ENCODE data around the gene DNAJC30. TPM values are rescaled to one million over a fixed set of nuclear protein-coding genes. Genes with fewer than 3 reads are reported as not detected.
"Not testable (repeated sequence)": the region's sequence is repeated elsewhere in the genome, so short reads cannot be mapped to it uniquely, and the experiment has no call there.

The DNAJC30 gene
- total RNA-seq, 2 experiments from 2014 or later, result 14.0 to 14.4 TPM

- peaks cover 3% of the 10 kb centered on the region for H3K36me3 ChIP-seq (ENCODE audit: insufficient read depth, low read length)
- CTCF ChIA-PET, result interaction anchor here (1.0 kb wide), 1 partner anchor 19 kb away, joined by 3 read pairs; no protein-coding TSS in a partner anchor
- no peaks in the 10 kb centered on the region for H3K36me3 Mint-ChIP-seq (ENCODE audit: low read depth)
- no peak for ATAC-seq (ENCODE audit: poor library complexity)
- no peak overlapping the region for H3K4me3 ChIP-seq (ENCODE audit: low read length)
- H3K27me3 Mint-ChIP-seq, result peaks cover 4% of the 10 kb centered on the region
- no peak overlapping the region for H3K27ac Mint-ChIP-seq
- no peaks in the 10 kb centered on the region for H3K9me3 Mint-ChIP-seq
- POLR2A ChIA-PET, result no interaction called here
- peaks cover 16% of the 10 kb centered on the region for H3K4me1 Mint-ChIP-seq (ENCODE audit: low read depth)
- no peak for TF ChIP-seq CTCF (IDR thresholded peaks at IDR 0.05)
- no peaks in the 10 kb centered on the region for H3K9me3 ChIP-seq (ENCODE audit: control insufficient read depth in 1 of 2, insufficient read depth in 1 of 2, low read length in 2 of 2)
- peaks cover 44% of the 10 kb centered on the region for H3K4me1 ChIP-seq (ENCODE audit: insufficient read depth, low read length)
- intact Hi-C loops (cut with DNase I, micrococcal nuclease), result loop anchor here in 1 of 2 experiments (5.0 kb wide), 1 partner anchor 888 kb away; the partner anchor contains the start of gene TYW1B
- no peaks in the 10 kb centered on the region for H3K27me3 ChIP-seq (ENCODE audit: control insufficient read depth in 1 of 2, insufficient read depth in 2 of 2, low read length in 2 of 2)
- no peak overlapping the region for H3K4me3 Mint-ChIP-seq
- peak in 3 of 14 experiments; percentile 31 to 59 (median 35) for DNase-seq
- H3K27ac ChIP-seq (ENCODE audit: low read depth in 1 of 2, low read length in 2 of 2), result no peak overlapping the region
Observed at GRCh38 chr7:73715648-73716317, 32.5 kb upstream of the DNAJC30 start.

GRCh38 chr7:73713319-73713718, 30.1 kb upstream of the DNAJC30 start:
- H3K9me3 ChIP-seq (ENCODE audit: control insufficient read depth in 1 of 2, insufficient read depth in 1 of 2, low read length in 2 of 2); H3K27ac ChIP-seq (ENCODE audit: low read depth in 1 of 2, low read length in 2 of 2); H3K4me3 ChIP-seq (ENCODE audit: low read length); intact Hi-C loops (cut with DNase I, micrococcal nuclease); H3K9me3 Mint-ChIP-seq; H3K36me3 ChIP-seq (ENCODE audit: insufficient read depth, low read length); POLR2A ChIA-PET; H3K4me3 Mint-ChIP-seq; H3K27me3 Mint-ChIP-seq; H3K27ac Mint-ChIP-seq; ATAC-seq (ENCODE audit: poor library complexity); CTCF ChIA-PET; H3K36me3 Mint-ChIP-seq (ENCODE audit: low read depth); H3K4me1 Mint-ChIP-seq (ENCODE audit: low read depth); DNase-seq; H3K27me3 ChIP-seq (ENCODE audit: control insufficient read depth in 1 of 2, insufficient read depth in 2 of 2, low read length in 2 of 2): not testable (repeated sequence)
- peaks cover 27% of the 10 kb centered on the region for H3K4me1 ChIP-seq (ENCODE audit: insufficient read depth, low read length)

- ChIA-PET CTCF (no interaction called here), POLR2A (no interaction called here)
- ATAC-seq (ENCODE audit: poor library complexity), result no peak
- TF ChIP-seq CTCF (IDR thresholded peaks at IDR 0.05), result no peak
- Histone ChIP-seq H3K9me3 (ENCODE audit: control insufficient read depth in 1 of 2, insufficient read depth in 1 of 2, low read length in 2 of 2) (no peaks in the 10 kb centered on the region), H3K4me3 (ENCODE audit: low read length) (no peak overlapping the region), H3K27ac (ENCODE audit: low read depth in 1 of 2, low read length in 2 of 2) (no peak overlapping the region), H3K27me3 (ENCODE audit: control insufficient read depth in 1 of 2, insufficient read depth in 2 of 2, low read length in 2 of 2) (no peaks in the 10 kb centered on the region), H3K4me1 (ENCODE audit: insufficient read depth, low read length) (peaks cover 22% of the 10 kb centered on the region), H3K36me3 (ENCODE audit: insufficient read depth, low read length) (peaks cover 6% of the 10 kb centered on the region)
- Mint-ChIP-seq H3K36me3 (ENCODE audit: low read depth) (no peaks in the 10 kb centered on the region), H3K27me3 (no peaks in the 10 kb centered on the region), H3K27ac (no peak overlapping the region), H3K4me3 (peak overlapping the region; percentile 62), H3K9me3 (no peaks in the 10 kb centered on the region), H3K4me1 (ENCODE audit: low read depth) (peaks cover 3% of the 10 kb centered on the region)
- no peak for DNase-seq
- intact Hi-C loops (cut with DNase I, micrococcal nuclease), result no loop called here
Observed at GRCh38 chr7:73712773-73713172, 29.5 kb upstream of the DNAJC30 start.

Data from CD4-positive, alpha-beta T cell (primary cell).